ENCODE results near the gene PTPRK.

DNA sequence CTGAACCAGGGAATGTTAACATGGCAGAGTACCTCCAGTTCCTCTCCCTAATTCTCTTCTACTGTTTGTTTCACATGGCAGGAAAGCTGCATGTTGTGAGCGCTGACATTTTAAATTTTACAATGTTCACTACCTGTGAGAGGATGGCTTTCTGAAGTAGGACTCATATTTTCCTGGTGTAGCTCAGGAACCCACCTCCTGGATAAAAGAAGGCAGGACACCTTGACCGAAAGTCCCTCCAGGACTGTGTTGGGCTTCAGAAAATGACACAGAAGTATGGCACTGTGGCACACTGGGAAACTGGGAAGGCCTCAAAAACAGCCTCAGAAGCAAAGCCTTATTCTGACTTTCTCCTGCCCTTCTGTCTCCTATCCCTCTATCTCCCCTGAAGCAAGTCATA is 33.3 kb downstream of the PTPRK start:
- TF ChIP-seq EZH2 (IDR thresholded peaks at IDR 0.05; ENCODE audit: borderline replicate concordance, low read length) = no peak
- TF ChIP-seq, protein P1, sequence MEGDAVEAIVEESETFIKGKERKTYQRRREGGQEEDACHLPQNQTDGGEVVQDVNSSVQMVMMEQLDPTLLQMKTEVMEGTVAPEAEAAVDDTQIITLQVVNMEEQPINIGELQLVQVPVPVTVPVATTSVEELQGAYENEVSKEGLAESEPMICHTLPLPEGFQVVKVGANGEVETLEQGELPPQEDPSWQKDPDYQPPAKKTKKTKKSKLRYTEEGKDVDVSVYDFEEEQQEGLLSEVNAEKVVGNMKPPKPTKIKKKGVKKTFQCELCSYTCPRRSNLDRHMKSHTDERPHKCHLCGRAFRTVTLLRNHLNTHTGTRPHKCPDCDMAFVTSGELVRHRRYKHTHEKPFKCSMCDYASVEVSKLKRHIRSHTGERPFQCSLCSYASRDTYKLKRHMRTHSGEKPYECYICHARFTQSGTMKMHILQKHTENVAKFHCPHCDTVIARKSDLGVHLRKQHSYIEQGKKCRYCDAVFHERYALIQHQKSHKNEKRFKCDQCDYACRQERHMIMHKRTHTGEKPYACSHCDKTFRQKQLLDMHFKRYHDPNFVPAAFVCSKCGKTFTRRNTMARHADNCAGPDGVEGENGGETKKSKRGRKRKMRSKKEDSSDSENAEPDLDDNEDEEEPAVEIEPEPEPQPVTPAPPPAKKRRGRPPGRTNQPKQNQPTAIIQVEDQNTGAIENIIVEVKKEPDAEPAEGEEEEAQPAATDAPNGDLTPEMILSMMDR (conservative IDR thresholded peaks at IDR 0.05 in 1 of 2, IDR thresholded peaks at IDR 0.05 in 1 of 2; ENCODE audit: extremely low read depth in 1 of 2, insufficient read depth in 1 of 2, low read depth in 1 of 2, low read length in 2 of 2) = peak; percentile 41 to 43
